ENCODE data around the gene PIWIL4.
"Not testable (repeated sequence)": the region's sequence is repeated elsewhere in the genome, so short reads cannot be mapped to it uniquely, and the experiment has no call there.

Gene PIWIL4

GRCh38 chr11:94639901-94640721 lies 72.9 kb downstream of the PIWIL4 start:
- no peak for DNase-seq

GRCh38 chr11:94641167-94641761 lies 74.1 kb downstream of the PIWIL4 start:
- DNase-seq = no peak

GRCh38 chr11:94643186-94643585 lies 76.0 kb downstream of the PIWIL4 start:
- not testable (repeated sequence) for DNase-seq

GRCh38 chr11:94647926-94648325 lies 80.8 kb downstream of the PIWIL4 start:
- no peak for DNase-seq

GRCh38 chr11:94648789-94649188 lies 81.6 kb downstream of the PIWIL4 start:
- no peak for DNase-seq

GRCh38 chr11:94649254-94649653 lies 82.1 kb downstream of the PIWIL4 start:
- DNase-seq = no peak

- DNase-seq = no peak
Measured at GRCh38 chr11:94649964-94650623, 82.9 kb downstream of the PIWIL4 start.

- DNase-seq = no peak
Measured at GRCh38 chr11:94650756-94651155, 83.6 kb downstream of the PIWIL4 start.

- DNase-seq = no peak
Measured at GRCh38 chr11:94652735-94653284, 85.6 kb downstream of the PIWIL4 start.

- DNase-seq = no peak
Measured at GRCh38 chr11:94653561-94653960, 86.4 kb downstream of the PIWIL4 start.

GRCh38 chr11:94654201-94654600 lies 87.0 kb downstream of the PIWIL4 start:
- DNase-seq = no peak

GRCh38 chr11:94655291-94655690 lies 88.1 kb downstream of the PIWIL4 start:
- DNase-seq = no peak

- DNase-seq = no peak
Measured at GRCh38 chr11:94655956-94656355, 88.8 kb downstream of the PIWIL4 start.

GRCh38 chr11:94656968-94657367 lies 89.8 kb downstream of the PIWIL4 start:
- no peak for DNase-seq

GRCh38 chr11:94657629-94658028 lies 90.5 kb downstream of the PIWIL4 start:
- no peak for DNase-seq

GRCh38 chr11:94658386-94658785 lies 91.2 kb downstream of the PIWIL4 start:
- no peak for DNase-seq

GRCh38 chr11:94658888-94659287 lies 91.7 kb downstream of the PIWIL4 start:
- DNase-seq = no peak

GRCh38 chr11:94661444-94661843 lies 94.3 kb downstream of the PIWIL4 start:
- DNase-seq = no peak

- no peak for DNase-seq
Measured at GRCh38 chr11:94662065-94662779, 95.1 kb downstream of the PIWIL4 start.

- no peak for DNase-seq
Measured at GRCh38 chr11:94662846-94663390, 95.8 kb downstream of the PIWIL4 start.

GRCh38 chr11:94664346-94664745 lies 97.2 kb downstream of the PIWIL4 start:
- no peak for DNase-seq

GRCh38 chr11:94665116-94665659 lies 98.0 kb downstream of the PIWIL4 start:
- DNase-seq = no peak
